Measurements from ENCODE around the gene POLA1. TPM values are rescaled to one million over a fixed set of nuclear protein-coding genes. Genes with fewer than 3 reads are reported as not detected.
A peak's percentile ranks its signal among the peaks of the same experiment; 100 is the strongest.

The POLA1 gene
- total and polyA plus RNA-seq, 2 of the 4 experiments (the other 2 are of a cell fraction), result 4.0 to 15.1 TPM

GRCh38 chrX:24862343-24862742 is 168.6 kb downstream of the POLA1 start:
- DNase-seq (peak; percentile 52), ATAC-seq (ENCODE audit: low read depth) (peak; percentile 49)
- H3K4me3 ChIP-seq (ENCODE audit: insufficient read depth, low read depth, low read length), result no peak overlapping the region
- no peak overlapping the region for H2AK9ac ChIP-seq (replicated peaks; ENCODE audit: low read depth, low read length, poor library complexity)
- CTCF ChIA-PET, result no interaction called here
- H3K9me3 ChIP-seq (ENCODE audit: control insufficient read depth, insufficient read depth, low read length), result no peaks in the 10 kb centered on the region
- no peak overlapping the region for H3K4ac ChIP-seq (ENCODE audit: low read depth, low read length)
- no peak overlapping the region for H2AK5ac ChIP-seq (ENCODE audit: low read depth, low read length)
- dilution Hi-C loops (cut with HindIII; ENCODE audit: low sequenced_read_pairs, unreplicated experiment), result no loop called here
- no peak overlapping the region; a peak in 1 of 4 replicates for H4K8ac ChIP-seq (ENCODE audit: low read depth in 2 of 2, low read length in 2 of 2)
- H3K14ac ChIP-seq (replicated peaks; ENCODE audit: low read depth, low read length), result no peak overlapping the region
- H3K56ac ChIP-seq (ENCODE audit: extremely low read depth, insufficient read depth, low read length), result no peak overlapping the region
- H2BK15ac ChIP-seq (ENCODE audit: low read depth, low read length), result no peak overlapping the region
- no peaks in the 10 kb centered on the region for H4K20me1 ChIP-seq (ENCODE audit: insufficient read depth, low read length)
- no peaks in the 10 kb centered on the region for H3K27me3 ChIP-seq (ENCODE audit: control insufficient read depth, insufficient read depth, low read length)
- no peak overlapping the region for H3K18ac ChIP-seq (ENCODE audit: low read depth, low read length)
- WGBS, 2 experiments (ENCODE audit: extremely low coverage in 2 of 2, insufficient read length in 1 of 2), result no CpG with 5 or more reads among the region's 2 CpGs
- H2BK5ac ChIP-seq (ENCODE audit: low read depth, low read length, poor library complexity, severe bottlenecking), result peak overlapping the region; percentile 14
- BruUV-seq (replicated peaks), result no TSS peak
- TF ChIP-seq RFX5 (IDR thresholded peaks at IDR 0.05; ENCODE audit: low read depth, low read length) (no peak), POLR2A (IDR thresholded peaks at IDR 0.05; ENCODE audit: low read depth, low read length) (no peak), NFE2L2 (IDR thresholded peaks at IDR 0.05; ENCODE audit: low read depth, low read length) (peak; percentile 81), FOS (IDR thresholded peaks at IDR 0.05; ENCODE audit: low read depth, low read length) (no peak), CHD1 (IDR thresholded peaks at IDR 0.05; ENCODE audit: low read depth, low read length) (no peak), CEBPB (IDR thresholded peaks at IDR 0.05; ENCODE audit: low read depth, low read length) (peak; percentile 81), SMC3 (IDR thresholded peaks at IDR 0.05; ENCODE audit: low read depth, low read length) (no peak), MXI1 (IDR thresholded peaks at IDR 0.05; ENCODE audit: borderline replicate concordance, low read depth, low read length) (no peak), CTCF (conservative IDR thresholded peaks at IDR 0.05; ENCODE audit: low read depth, low read length) (no peak), RAD21 (IDR thresholded peaks at IDR 0.05; ENCODE audit: low read length) (no peak), RCOR1 (IDR thresholded peaks at IDR 0.05; ENCODE audit: insufficient replicate concordance, low read length) (no peak), USF2 (IDR thresholded peaks at IDR 0.05; ENCODE audit: low read depth, low read length) (no peak)
- TF ChIP-seq, protein P1, sequence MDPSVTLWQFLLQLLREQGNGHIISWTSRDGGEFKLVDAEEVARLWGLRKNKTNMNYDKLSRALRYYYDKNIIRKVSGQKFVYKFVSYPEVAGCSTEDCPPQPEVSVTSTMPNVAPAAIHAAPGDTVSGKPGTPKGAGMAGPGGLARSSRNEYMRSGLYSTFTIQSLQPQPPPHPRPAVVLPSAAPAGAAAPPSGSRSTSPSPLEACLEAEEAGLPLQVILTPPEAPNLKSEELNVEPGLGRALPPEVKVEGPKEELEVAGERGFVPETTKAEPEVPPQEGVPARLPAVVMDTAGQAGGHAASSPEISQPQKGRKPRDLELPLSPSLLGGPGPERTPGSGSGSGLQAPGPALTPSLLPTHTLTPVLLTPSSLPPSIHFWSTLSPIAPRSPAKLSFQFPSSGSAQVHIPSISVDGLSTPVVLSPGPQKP (IDR thresholded peaks at IDR 0.05; ENCODE audit: borderline replicate concordance, low read depth, low read length), result no peak
- H3K9me1 ChIP-seq (ENCODE audit: insufficient read depth, low read length), result no peaks in the 10 kb centered on the region; the same call in 1 of the 2 replicates
- H3K36me3 ChIP-seq (ENCODE audit: control insufficient read depth, insufficient read depth, low read length), result no peaks in the 10 kb centered on the region
- no peak overlapping the region for H2AFZ ChIP-seq (replicated peaks; ENCODE audit: low read length, poor library complexity)
- H3K4me1 ChIP-seq (ENCODE audit: control insufficient read depth, insufficient read depth, low read length), result no peaks in the 10 kb centered on the region
- H3K79me1 ChIP-seq (ENCODE audit: low read depth in 1 of 2, low read length in 2 of 2), result no peaks in the 10 kb centered on the region
- no peak overlapping the region for H2BK20ac ChIP-seq (ENCODE audit: low read depth, low read length)
- no peak overlapping the region for H4K5ac ChIP-seq (ENCODE audit: low read depth, low read length)
- H4K91ac ChIP-seq (ENCODE audit: insufficient read depth, low read depth, low read length), result no peak overlapping the region
- no peak overlapping the region; the same call in 1 of the 2 replicates for H3K4me2 ChIP-seq (ENCODE audit: low read depth, low read length)
- H2BK120ac ChIP-seq (ENCODE audit: low read depth, low read length), result peak overlapping the region; percentile 41; the same call in 1 of the 2 replicates
- H3K27ac ChIP-seq (ENCODE audit: insufficient read depth, low read length), result no peak overlapping the region
- intact Hi-C loops (cut with micrococcal nuclease), result no loop called here
- no peak overlapping the region for H3K23ac ChIP-seq (ENCODE audit: low read depth, low read length)
- H3K9ac ChIP-seq (ENCODE audit: low read depth, low read length), result no peak overlapping the region
- POLR2A ChIA-PET (ENCODE audit: unreplicated experiment), result no interaction called here
- in situ Hi-C loops (cut with MboI; ENCODE audit: low sequenced_read_pairs), result no loop called here

Data from IMR-90 (cell line).